Rectal smooth muscle tissue (tissue), 1 donor: ENCODE results near the gene LGI1.

Source experiments
- H3K27ac ChIP-seq: one replicate; pipeline ENCODE4 v1.7.0; 2013; ENCODE audit warnings: low read depth, low read length, inconsistent platforms
- H3K27me3 ChIP-seq: one replicate; pipeline ENCODE4 v1.7.0; 2013; ENCODE audit warnings: low read length; ENCODE audit not compliant: control insufficient read depth, insufficient read depth
- H3K36me3 ChIP-seq: one replicate; pipeline ENCODE4 v1.7.0; 2013; ENCODE audit warnings: low read length; ENCODE audit not compliant: control insufficient read depth, insufficient read depth
- H3K4me1 ChIP-seq: one replicate; pipeline ENCODE4 v1.7.0; 2013; ENCODE audit warnings: low read length; ENCODE audit not compliant: control insufficient read depth, insufficient read depth
- H3K4me3 ChIP-seq: one replicate; pipeline ENCODE4 v1.7.0; 2013; ENCODE audit warnings: low read length
- H3K9ac ChIP-seq: one replicate; pipeline ENCODE4 v1.7.0; 2013; ENCODE audit warnings: low read length

LGI1 gene

DNA sequence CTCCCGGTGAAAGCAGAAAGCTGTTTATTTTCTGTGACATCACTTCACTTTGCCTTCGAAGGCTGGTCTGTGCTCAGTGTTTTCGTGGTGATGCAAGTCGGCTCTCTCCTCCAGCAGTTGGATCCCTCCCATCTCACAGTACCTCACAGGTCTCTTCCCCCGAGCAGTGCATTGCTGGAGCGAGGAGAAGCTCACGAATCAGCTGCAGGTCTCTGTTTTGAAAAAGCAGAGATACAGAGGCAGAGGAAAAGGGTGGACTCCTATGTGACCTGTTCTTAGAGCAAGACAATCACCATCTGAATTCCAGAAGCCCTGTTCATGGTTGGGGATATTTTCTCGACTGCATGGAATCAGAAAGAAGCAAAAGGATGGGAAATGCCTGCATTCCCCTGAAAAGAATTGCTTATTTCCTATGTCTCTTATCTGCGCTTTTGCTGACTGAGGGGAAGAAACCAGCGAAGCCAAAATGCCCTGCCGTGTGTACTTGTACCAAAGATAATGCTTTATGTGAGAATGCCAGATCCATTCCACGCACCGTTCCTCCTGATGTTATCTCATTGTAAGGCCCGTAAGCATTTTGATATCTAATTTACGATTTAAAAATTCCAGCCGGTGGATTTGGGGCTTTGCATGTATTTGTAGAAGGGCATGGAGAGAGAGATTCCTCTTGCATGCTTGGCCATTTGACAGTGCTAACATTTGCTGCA, at the start of gene LGI1:
LGI1 (plus strand) TSS at position 136 of the 707 bp plus-strand sequence; CDS start at position 345, 209 bp downstream.
- Histone ChIP-seq H3K36me3 (no peaks in the 10 kb centered on the region), H3K4me3 (peak within 1 kb of the TSS; percentile 24), H3K27ac (peak within 1 kb of the TSS; percentile 10), H3K4me1 (peaks cover 16% of the 10 kb centered on the region), H3K27me3 (no peaks in the 10 kb centered on the region), H3K9ac (no peak within 1 kb of the TSS)

DNA sequence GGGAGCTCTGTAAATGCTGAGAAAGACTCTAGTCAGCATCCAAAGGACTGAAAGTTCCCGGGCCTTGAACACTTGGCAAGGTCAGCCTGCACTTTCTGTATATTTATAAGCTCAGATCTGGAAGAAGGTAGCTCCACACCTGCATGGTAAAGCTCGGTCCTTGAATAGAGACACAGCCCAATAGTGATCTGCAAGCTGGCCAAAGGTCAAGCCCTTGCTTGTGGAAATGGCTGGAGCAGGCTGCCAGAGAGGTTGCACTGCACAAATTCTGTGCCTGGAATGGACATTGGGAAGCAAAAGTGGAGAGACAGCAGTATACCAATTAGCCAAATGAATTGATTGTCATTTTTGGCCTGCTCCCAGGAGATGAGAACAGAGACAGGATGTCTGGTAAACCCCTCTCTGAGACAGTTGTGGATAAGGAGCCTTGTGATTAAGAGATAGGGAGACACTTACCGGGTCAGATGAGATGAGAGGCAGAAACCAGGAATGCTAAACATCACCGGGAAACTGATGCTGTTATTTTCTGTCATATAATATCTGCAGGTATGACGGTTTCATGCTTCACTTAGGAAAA, 47.3 kb upstream of the LGI1 start:
- Histone ChIP-seq H3K4me3 (no peak overlapping the region), H3K4me1 (no peaks in the 10 kb centered on the region), H3K9ac (no peak overlapping the region), H3K27me3 (no peaks in the 10 kb centered on the region), H3K36me3 (no peaks in the 10 kb centered on the region), H3K27ac (no peak overlapping the region)

DNA sequence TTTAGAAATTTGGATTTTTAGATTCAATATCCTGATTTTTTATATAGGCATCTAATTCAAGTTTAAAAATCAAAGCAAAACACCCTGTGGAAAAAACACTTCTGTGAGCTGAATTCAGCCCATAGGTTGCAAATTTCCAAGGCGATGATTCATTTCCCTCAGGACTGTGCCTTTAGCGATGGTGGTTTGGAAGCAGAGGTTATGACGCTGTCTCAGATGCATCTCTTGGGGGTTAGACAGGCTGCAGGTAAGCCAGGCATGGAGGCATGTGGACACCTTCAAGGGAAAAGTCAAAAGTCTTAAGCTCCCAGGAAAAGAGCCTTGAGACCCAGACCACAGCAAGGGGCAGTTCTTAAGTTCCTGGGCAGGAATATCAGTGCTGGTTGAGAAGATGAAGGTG, 45.8 kb upstream of the LGI1 start:
- Histone ChIP-seq H3K4me1 (no peaks in the 10 kb centered on the region), H3K27me3 (no peaks in the 10 kb centered on the region), H3K36me3 (no peaks in the 10 kb centered on the region), H3K9ac (no peak overlapping the region), H3K27ac (no peak overlapping the region), H3K4me3 (no peak overlapping the region)

DNA sequence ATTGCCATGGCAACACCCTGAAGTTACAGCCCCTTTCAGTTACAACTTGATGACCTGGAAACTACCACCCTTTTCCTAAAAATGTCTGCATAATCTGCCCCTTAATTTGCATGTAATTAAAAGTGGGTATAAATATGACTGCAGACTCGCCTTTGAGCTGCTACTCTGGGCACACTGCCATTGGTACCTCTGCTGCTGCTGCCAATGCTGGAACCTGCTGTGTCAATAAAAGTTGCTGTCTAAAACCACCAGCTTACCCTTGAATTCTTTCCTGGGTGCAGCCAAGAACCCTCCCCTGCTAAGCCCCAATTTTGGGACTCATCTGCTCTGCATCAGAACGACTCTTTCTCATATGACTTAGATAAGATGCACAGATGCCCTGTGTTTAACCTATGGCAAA, 45.1 kb upstream of the LGI1 start:
- no peak overlapping the region for H3K4me3 ChIP-seq
- no peaks in the 10 kb centered on the region for H3K36me3 ChIP-seq
- H3K4me1 ChIP-seq, result no peaks in the 10 kb centered on the region
- no peak overlapping the region for H3K27ac ChIP-seq
- no peak overlapping the region for H3K9ac ChIP-seq
- no peaks in the 10 kb centered on the region for H3K27me3 ChIP-seq

DNA sequence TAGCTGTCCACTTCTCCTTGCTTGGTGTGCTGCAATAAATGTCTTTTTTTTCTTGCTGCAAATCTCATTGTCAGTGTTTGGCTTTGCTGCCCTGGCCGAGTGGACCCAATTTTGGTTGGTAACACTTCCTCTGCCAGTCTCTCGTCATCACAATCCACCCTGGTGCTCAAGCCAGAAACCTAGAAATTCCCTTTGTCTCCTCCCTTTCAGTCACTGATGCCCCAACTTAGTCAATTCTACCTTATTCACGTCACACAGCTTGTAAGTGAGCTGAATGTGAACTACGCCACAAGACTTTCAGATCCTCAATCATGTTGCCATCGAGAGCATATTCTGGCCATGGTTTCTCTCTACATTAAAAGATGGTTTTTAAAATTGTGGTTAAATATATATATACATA, 42.4 kb upstream of the LGI1 start:
- H3K9ac ChIP-seq, result no peak overlapping the region
- H3K27me3 ChIP-seq, result no peaks in the 10 kb centered on the region
- H3K36me3 ChIP-seq, result no peaks in the 10 kb centered on the region
- no peak overlapping the region for H3K27ac ChIP-seq
- no peak overlapping the region for H3K4me3 ChIP-seq
- H3K4me1 ChIP-seq, result no peaks in the 10 kb centered on the region

DNA sequence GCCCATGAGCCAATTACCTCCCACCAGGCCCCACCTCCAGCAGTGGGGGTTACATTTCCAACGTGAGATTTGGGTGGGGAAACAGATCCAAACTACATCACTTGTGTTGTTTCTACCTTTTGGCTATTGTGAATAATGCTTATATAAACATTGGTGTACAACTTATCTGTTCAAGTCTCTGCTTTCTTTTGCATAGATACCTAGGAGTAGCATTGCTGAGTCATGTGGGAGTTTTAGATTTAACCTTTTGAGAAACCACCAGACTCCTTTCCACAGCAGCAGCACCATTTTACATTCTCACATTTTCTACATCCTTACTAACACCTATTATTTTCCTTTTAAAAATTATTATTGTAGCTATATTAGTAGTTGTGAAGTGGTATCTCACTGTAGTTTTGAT, 41.0 kb upstream of the LGI1 start:
- no peak overlapping the region for H3K4me3 ChIP-seq

DNA sequence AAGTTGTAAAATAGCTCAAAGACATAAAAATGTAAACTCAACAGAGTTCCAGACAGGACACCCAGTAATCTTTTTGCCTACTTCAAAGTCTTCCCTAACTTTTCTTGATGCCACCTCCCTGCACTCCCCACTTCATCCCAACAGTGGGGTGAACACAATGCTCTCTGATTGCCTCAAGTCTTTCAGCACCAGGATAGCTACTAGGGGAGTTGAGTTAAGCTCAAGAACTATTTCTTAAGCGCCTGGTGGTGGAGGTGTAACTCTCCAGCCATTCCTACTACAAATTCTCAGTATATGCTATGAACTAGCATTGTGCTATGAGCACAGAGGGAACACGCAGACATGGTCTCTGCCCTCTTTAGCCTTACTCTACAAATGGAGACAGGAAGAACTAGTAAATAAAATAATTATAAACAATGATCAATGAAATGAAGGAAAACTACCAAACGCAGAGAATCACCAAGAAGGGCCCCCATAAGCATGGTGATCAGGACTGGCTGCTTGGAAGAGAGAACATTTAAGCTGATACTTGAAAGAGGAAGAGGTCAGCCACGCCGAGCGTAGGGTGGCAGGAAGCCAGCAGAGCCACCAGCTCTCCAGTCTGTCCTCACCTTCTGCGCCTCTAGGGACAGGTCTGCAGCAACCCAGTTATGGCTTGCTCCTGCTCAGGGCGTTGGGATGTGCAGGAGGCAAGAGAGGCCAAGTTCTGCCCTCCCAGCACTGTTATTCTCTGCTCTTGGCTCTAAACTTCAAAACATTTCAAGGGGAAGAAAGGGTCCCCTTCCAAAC, 38.6 kb upstream of the LGI1 start:
- no peaks in the 10 kb centered on the region for H3K4me1 ChIP-seq
- no peaks in the 10 kb centered on the region for H3K27me3 ChIP-seq
- H3K27ac ChIP-seq, result no peak overlapping the region
- no peak overlapping the region for H3K9ac ChIP-seq
- H3K36me3 ChIP-seq, result no peaks in the 10 kb centered on the region
- no peak overlapping the region for H3K4me3 ChIP-seq

More for the DNA sequence above, 41.0 kb upstream of the LGI1 start:
- Histone ChIP-seq H3K27ac (no peak overlapping the region), H3K9ac (no peak overlapping the region), H3K4me1 (no peaks in the 10 kb centered on the region), H3K27me3 (no peaks in the 10 kb centered on the region), H3K36me3 (no peaks in the 10 kb centered on the region)

DNA sequence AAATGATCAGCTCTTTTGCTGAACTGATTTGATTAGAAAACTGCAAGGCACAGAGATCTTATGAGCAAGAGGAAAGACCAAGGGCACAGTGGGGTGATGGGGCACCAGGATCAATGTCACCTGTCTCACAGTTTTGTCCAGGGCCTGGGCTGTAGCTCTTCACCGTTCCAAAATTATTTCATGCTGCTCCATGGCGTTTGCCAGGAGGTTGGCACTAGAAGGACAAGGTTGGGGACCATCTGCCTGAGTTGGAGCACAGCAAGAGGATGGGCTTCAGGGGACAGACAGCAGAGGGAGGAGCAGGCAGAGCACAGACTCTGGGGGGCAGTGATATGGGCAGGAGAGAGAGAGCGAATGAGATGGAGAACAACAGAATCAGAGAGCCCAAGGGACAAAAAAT, 37.8 kb upstream of the LGI1 start:
- Histone ChIP-seq H3K4me1 (no peaks in the 10 kb centered on the region), H3K9ac (no peak overlapping the region), H3K36me3 (no peaks in the 10 kb centered on the region), H3K27me3 (no peaks in the 10 kb centered on the region), H3K4me3 (no peak overlapping the region), H3K27ac (no peak overlapping the region)

DNA sequence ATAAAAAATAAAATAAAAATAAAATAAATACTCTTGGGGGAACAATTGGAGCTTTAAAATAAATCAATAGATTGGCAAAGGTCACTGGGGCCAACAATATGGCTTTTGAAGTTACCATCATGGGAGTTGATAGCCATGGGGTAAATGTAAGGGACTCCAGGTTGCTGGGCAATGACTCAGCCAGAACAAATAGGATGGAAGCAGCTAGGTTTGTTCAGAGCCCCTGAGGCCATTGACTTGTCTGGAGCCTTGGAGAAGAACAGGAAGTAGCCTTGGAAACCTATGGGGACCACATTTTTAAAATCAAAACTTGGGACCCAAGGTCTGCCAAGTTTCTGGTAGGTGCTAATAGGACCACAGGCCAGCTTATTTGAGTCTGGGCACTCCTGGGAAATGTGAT, 35.2 kb upstream of the LGI1 start:
- no peak overlapping the region for H3K27ac ChIP-seq
- no peaks in the 10 kb centered on the region for H3K36me3 ChIP-seq
- no peaks in the 10 kb centered on the region for H3K4me1 ChIP-seq
- H3K27me3 ChIP-seq, result no peaks in the 10 kb centered on the region
- no peak overlapping the region for H3K4me3 ChIP-seq
- no peak overlapping the region for H3K9ac ChIP-seq

DNA sequence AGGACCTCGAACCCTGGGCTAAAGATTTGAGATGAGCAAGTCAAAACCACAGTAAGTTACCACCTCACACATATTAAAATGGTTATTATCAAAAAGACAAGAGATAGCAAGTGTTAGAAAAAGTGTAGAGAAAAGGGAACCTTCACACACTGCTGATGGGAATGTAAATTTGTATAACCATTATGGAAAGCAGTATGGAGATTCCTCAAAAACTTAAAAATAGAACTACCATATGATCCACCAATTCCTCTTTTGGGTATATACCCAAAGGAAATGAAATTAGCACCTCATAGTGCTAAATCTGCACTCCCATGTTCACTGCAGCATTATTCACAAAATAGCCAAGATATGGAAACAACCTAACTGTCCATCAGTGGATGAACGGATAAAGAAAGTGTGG, 34.6 kb upstream of the LGI1 start:
- H3K36me3 ChIP-seq, result no peaks in the 10 kb centered on the region
- no peak overlapping the region for H3K27ac ChIP-seq
- no peak overlapping the region for H3K4me3 ChIP-seq
- no peaks in the 10 kb centered on the region for H3K27me3 ChIP-seq
- H3K9ac ChIP-seq, result no peak overlapping the region
- H3K4me1 ChIP-seq, result no peaks in the 10 kb centered on the region

DNA sequence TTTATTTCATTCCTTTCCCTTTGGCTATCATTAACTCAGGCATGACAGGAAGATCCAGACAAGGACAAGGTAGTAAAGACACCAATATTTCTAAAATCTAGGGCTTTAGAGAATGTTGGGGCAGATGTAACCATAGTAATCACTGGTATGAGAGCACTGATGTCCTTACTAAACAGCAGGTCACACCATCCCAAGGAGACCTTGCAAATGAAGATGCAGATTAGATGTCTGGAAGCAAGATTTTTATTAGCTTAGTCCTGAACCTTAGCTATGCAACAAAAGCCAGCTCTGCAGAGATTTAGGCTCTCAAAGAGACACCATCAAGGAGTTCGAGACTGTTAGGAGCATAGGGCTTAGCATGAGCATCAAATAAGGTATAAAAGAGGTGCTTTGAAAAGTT, 31.7 kb upstream of the LGI1 start:
- Histone ChIP-seq H3K36me3 (no peaks in the 10 kb centered on the region), H3K4me1 (no peaks in the 10 kb centered on the region), H3K27me3 (no peaks in the 10 kb centered on the region), H3K27ac (no peak overlapping the region), H3K4me3 (no peak overlapping the region), H3K9ac (no peak overlapping the region)

DNA sequence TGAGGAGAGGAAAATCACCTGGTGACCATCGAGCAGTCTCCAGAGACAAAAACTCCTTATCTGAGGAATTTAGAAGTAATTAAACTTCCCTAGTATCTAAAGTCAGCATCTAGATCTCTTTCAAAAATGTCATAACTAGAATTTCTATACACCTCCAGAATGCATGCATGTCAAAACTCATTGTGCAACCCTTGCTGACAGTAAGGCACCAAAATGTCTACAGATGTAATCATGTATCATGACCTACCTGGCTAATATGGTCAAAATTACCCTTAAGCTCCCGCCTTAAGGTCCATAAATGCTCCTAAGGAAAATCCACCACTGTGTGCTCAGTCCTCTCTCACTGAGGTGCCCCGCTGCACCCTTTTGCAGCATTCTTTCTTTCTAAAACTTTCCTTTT, 16.4 kb upstream of the LGI1 start:
- H3K9ac ChIP-seq, result no peak overlapping the region
- H3K4me3 ChIP-seq, result no peak overlapping the region
- no peaks in the 10 kb centered on the region for H3K36me3 ChIP-seq
- no peak overlapping the region for H3K27ac ChIP-seq
- H3K4me1 ChIP-seq, result no peaks in the 10 kb centered on the region
- H3K27me3 ChIP-seq, result no peaks in the 10 kb centered on the region
